ENCODE data around the gene ZNF547. TPM values are rescaled to one million over a fixed set of nuclear protein-coding genes. Genes with fewer than 3 reads are reported as not detected.
A peak's percentile ranks its signal among the peaks of the same experiment; 100 is the strongest.

The ZNF547 gene
- total RNA-seq = 1 to 10 TPM in 2 of 4 donors, under 1 TPM in 2; 0.78 to 1.8 (median 1.1) TPM

DNA sequence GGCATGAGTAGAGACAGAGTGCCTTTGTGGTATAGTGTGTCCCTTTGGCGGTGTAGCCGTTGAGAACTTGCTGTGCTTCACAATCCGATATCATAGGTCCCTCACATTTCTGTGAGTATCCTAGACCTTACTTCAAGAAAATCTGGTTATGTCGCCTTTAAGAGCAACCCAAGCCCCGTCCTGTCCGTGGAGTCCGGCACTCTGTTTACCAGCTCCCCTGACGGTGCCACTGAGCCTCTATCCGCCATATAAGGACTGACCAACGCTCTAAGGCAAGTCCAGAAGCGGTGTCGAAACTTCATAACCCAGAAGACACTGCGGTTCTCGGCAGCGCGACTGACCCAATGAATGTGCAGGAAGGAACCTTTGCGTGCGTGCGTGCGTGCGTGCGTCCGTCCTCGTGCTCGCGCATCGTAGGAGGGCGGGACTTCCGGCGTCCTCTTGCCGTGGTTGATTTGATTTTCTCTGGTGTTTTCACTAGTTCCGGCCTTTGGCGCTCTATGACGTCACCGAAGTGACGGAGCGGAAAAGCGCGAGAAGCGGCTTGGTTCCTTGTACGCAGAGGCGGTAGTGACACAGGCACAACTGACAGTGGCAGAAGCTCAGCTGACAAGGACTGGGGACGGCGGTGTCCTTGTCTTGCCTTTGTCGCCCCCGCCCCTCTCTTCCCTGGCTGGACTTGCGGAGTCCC is at the start of gene ZNF547, which contains the start of gene TRAPPC2B:
Gene ZNF547, plus strand, starts transcription at position 555 of the 691 bp plus-strand sequence. CDS start 5,005 bp downstream, outside the sequence.
Gene TRAPPC2B, plus strand, starts transcription at position 555 of the 691 bp plus-strand sequence. CDS start 1,283 bp downstream, outside the sequence.
- WGBS, 2 donors = 1 to 2% methylated on average over 42 to 43 of the region's 47 CpGs
- H3K36me3 ChIP-seq = peaks cover 0 to 55% (median 0%) of the 10 kb centered on the region in 3 donors
- H3K9me3 ChIP-seq = peaks cover 0 to 94% (median 12%) of the 10 kb centered on the region in 4 donors
- peak within 1 kb of the TSS; percentile 68 to 79 (median 76) for H3K4me3 ChIP-seq
- DNase-seq (ENCODE audit: low spot score in 2 of 2) = peak; percentile 93 to 97
- H3K27ac ChIP-seq = peak within 1 kb of the TSS; percentile 83 to 94 (median 92)
- peak; percentile 87 to 96 for TF ChIP-seq EP300 (IDR thresholded peaks at IDR 0.05)
- TF ChIP-seq, protein P1, sequence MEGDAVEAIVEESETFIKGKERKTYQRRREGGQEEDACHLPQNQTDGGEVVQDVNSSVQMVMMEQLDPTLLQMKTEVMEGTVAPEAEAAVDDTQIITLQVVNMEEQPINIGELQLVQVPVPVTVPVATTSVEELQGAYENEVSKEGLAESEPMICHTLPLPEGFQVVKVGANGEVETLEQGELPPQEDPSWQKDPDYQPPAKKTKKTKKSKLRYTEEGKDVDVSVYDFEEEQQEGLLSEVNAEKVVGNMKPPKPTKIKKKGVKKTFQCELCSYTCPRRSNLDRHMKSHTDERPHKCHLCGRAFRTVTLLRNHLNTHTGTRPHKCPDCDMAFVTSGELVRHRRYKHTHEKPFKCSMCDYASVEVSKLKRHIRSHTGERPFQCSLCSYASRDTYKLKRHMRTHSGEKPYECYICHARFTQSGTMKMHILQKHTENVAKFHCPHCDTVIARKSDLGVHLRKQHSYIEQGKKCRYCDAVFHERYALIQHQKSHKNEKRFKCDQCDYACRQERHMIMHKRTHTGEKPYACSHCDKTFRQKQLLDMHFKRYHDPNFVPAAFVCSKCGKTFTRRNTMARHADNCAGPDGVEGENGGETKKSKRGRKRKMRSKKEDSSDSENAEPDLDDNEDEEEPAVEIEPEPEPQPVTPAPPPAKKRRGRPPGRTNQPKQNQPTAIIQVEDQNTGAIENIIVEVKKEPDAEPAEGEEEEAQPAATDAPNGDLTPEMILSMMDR (IDR thresholded peaks at IDR 0.05) = no peak
- TF ChIP-seq POLR2A (IDR thresholded peaks at IDR 0.05) = peak in 1 of 2 donors; percentile 55
- peaks cover 0 to 19% (median 7%) of the 10 kb centered on the region in 4 donors for H3K4me1 ChIP-seq
- no peaks in the 10 kb centered on the region for H3K27me3 ChIP-seq

DNA sequence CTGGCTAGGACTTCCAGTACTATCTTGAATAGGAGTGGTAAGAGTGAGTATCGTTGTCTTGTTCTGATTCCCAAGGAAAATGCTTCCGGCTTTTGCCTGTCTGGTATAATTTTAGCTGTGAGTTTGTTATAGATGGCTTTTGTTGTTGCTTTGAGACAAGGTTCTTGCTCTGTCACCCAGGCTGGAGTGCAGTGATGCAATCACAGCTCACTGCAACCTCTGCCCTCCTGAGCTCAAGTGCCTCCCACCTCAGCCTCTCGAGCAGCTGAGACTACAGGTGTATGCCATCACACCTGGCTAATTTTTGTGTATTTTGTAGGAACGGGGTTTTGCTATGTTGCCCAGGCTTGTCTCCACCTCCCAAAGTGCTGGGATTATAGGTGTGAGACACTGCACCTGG is 49.2 kb upstream of the ZNF547 start:
- Histone ChIP-seq H3K27me3 (peaks cover 0 to 5% of the 10 kb centered on the region in 2 donors), H3K9me3 (peaks cover 0 to 15% (median 0%) of the 10 kb centered on the region in 4 donors), H3K27ac (no peak overlapping the region), H3K4me3 (no peak overlapping the region), H3K36me3 (no peaks in the 10 kb centered on the region), H3K4me1 (no peaks in the 10 kb centered on the region)
- no peak for DNase-seq (ENCODE audit: low spot score in 2 of 2)
- TF ChIP-seq, protein P1 (IDR thresholded peaks at IDR 0.05) = no peak
- 68 to 77% methylated on average over 4 of the region's 4 CpGs for WGBS, 2 donors

DNA sequence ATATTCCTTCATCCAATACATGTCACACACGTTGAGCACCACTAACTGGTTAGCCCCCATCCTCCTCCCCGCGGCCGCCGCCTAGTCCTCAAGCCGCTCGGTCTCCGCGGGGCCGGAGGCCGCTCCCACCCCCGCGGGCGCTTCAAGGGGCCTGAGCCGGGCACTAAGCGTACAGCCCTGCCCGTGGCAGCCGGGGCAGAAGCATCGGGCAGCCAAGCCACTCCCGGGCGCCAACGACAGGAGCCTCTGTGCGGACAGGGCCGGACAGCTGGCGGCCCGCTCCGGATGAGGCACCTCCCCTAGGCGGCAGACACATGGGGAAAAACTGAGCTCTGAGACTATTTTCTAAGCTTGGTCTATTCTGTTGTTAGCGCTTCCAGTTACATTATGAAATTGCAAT is 45.8 kb upstream of the ZNF547 start:
- H3K36me3 ChIP-seq = peaks cover 0 to 11% (median 0%) of the 10 kb centered on the region in 3 donors
- no peak overlapping the region for H3K27ac ChIP-seq
- H3K4me3 ChIP-seq = no peak overlapping the region
- TF ChIP-seq EP300 (IDR thresholded peaks at IDR 0.05) (no peak), POLR2A (IDR thresholded peaks at IDR 0.05) (no peak)
- TF ChIP-seq, protein P1 (IDR thresholded peaks at IDR 0.05) = no peak
- WGBS, 2 donors = 7 to 10% methylated on average over 24 to 25 of the region's 29 CpGs
- H3K4me1 ChIP-seq = peaks cover 0 to 20% (median 13%) of the 10 kb centered on the region in 4 donors
- peaks cover 0 to 5% of the 10 kb centered on the region in 2 donors for H3K27me3 ChIP-seq
- peaks cover 0 to 29% (median 0%) of the 10 kb centered on the region in 4 donors for H3K9me3 ChIP-seq
- no peak for DNase-seq (ENCODE audit: low spot score in 2 of 2)

DNA sequence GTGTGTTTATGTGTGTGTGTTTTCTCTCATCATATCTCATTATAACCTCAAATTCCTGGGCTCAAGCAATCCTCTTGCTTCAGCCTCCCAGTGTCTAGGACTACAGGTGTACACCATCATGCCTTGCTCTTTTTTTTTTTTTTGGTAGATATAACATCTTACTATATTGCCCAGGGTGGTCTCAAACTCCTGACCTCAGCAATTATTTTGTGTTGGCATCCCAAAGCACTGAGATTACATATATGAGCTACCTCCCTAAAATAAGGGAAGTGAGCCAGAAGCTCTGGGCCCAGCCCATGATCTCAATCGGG is 43.5 kb upstream of the ZNF547 start:
- 0% methylated on average over 1 of the region's 1 CpG for WGBS, 2 donors
- peak overlapping the region; percentile 53 to 88 (median 75) for H3K27ac ChIP-seq

More for the DNA sequence above, 43.5 kb upstream of the ZNF547 start:
- peaks cover 0 to 20% (median 13%) of the 10 kb centered on the region in 4 donors for H3K4me1 ChIP-seq
- peak overlapping the region; percentile 52 to 83 (median 66) for H3K4me3 ChIP-seq
- TF ChIP-seq, protein P1 (IDR thresholded peaks at IDR 0.05) = no peak
- DNase-seq (ENCODE audit: low spot score in 2 of 2) = no peak
- peaks cover 0 to 5% of the 10 kb centered on the region in 2 donors for H3K27me3 ChIP-seq
- H3K36me3 ChIP-seq = peaks cover 0 to 35% (median 7%) of the 10 kb centered on the region in 3 donors
- peaks cover 0 to 51% (median 5%) of the 10 kb centered on the region in 4 donors for H3K9me3 ChIP-seq
